Large intestine (tissue), 1 donor: ENCODE results near the gene OR1L1. TPM values are rescaled to one million over a fixed set of nuclear protein-coding genes. Genes with fewer than 3 reads are reported as not detected.

Source experiments
- polyA plus RNA-seq: library from polyadenylated mRNA; unstranded; fragments of 120-200 nt; gene quantifications from one replicate; pipeline ENCODE4 v1.2.1, GENCODE V29; 2013

Gene OR1L1
- polyA plus RNA-seq, 1 donor = not detected

Other genes starting within 250 kb of the OR1L1 start
- not detected for gene OR1J1, start 183.8 kb upstream of the OR1L1 start, polyA plus RNA-seq
- not detected for gene OR1J2, start 150.9 kb upstream of the OR1L1 start, polyA plus RNA-seq
- not detected for gene OR1J4, start 142.6 kb upstream of the OR1L1 start, polyA plus RNA-seq
- not detected for gene OR1N1, start 134.4 kb upstream of the OR1L1 start, polyA plus RNA-seq
- gene OR1N2, start 108.6 kb upstream of the OR1L1 start, polyA plus RNA-seq = not detected
- 0.13 TPM for gene OR1L8, start 78.3 kb upstream of the OR1L1 start, polyA plus RNA-seq
- not detected for gene OR1Q1, start 47.0 kb upstream of the OR1L1 start, polyA plus RNA-seq
- not detected for gene OR1B1, start 4.1 kb upstream of the OR1L1 start, polyA plus RNA-seq
- not detected for gene OR1L3, start 13.4 kb downstream of the OR1L1 start, polyA plus RNA-seq
- not detected for gene OR1L4, start 62.3 kb downstream of the OR1L1 start, polyA plus RNA-seq
- gene OR1L6, start 80.6 kb downstream of the OR1L1 start, polyA plus RNA-seq = not detected
- gene OR5C1, start 127.2 kb downstream of the OR1L1 start, polyA plus RNA-seq = not detected
- not detected for gene OR1K1, start 138.4 kb downstream of the OR1L1 start, polyA plus RNA-seq
- 19.0 TPM for gene PDCL, start 166.9 kb downstream of the OR1L1 start, polyA plus RNA-seq
- gene RC3H2, start 243.6 kb downstream of the OR1L1 start, polyA plus RNA-seq = 27.1 TPM